Measurements from ENCODE around the gene HOMER3. TPM values are rescaled to one million over a fixed set of nuclear protein-coding genes. Genes with fewer than 3 reads are reported as not detected.

HOMER3 gene
- polyA plus RNA-seq, 1 donor from 2014 or later = 83.6 TPM

DNA sequence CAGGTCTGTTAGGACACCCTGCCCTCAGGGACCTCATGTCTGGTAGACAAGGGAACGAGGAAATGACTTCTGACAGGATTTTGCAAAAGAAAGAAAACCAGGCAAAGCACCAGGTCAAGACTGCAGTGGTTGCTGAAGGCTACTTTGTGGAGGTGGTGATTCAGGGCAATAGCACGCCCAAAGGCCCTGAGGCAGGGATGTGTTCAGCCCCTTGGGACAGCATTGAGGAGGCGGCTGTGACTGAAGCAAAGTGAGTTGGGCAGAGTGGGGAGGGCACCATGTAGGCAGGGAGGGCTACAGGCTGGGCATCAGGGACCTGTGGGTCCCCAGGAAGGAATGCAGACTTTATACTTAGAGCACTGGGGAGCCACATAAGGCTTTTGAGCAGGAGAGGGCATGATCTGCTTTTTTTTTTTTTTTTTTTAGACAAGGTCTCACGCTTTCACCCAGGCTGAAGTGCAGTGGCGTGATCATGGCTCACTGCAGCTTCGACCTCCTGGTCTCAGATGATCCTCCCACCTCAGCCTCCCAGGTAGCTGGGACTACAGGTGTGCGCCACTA, 10.8 kb upstream of the HOMER3 start:
- Histone ChIP-seq H4K20me1 (ENCODE audit: insufficient read depth) (no peaks in the 10 kb centered on the region), H3K4me2 (ENCODE audit: low read length) (no peak overlapping the region), H3K9me2 (ENCODE audit: insufficient read depth, low read length) (no peaks in the 10 kb centered on the region), H3K27me3 (ENCODE audit: insufficient read depth, low read depth, low read length) (no peaks in the 10 kb centered on the region), H3K36me3 (ENCODE audit: insufficient read depth, low read length) (no peaks in the 10 kb centered on the region), H3K4me3 (ENCODE audit: low read length) (no peak overlapping the region), H3F3A (ENCODE audit: insufficient read depth, low read length, poor library complexity, severe bottlenecking) (no peaks in the 10 kb centered on the region), H2AFZ (ENCODE audit: low read depth, low read length) (no peak overlapping the region), H3K9me3 (ENCODE audit: low read length) (no peaks in the 10 kb centered on the region), H3K27ac (ENCODE audit: low read length) (no peak overlapping the region), H3K9ac (ENCODE audit: low read length) (no peak overlapping the region), H3K79me2 (replicated peaks; ENCODE audit: insufficient read depth, low read length) (no peaks in the 10 kb centered on the region)
- no peak for TF ChIP-seq RAD21 (conservative IDR thresholded peaks at IDR 0.05)
- TF ChIP-seq MXI1 (conservative IDR thresholded peaks at IDR 0.05; ENCODE audit: poor library complexity, severe bottlenecking) = no peak
- TF ChIP-seq, protein P1, sequence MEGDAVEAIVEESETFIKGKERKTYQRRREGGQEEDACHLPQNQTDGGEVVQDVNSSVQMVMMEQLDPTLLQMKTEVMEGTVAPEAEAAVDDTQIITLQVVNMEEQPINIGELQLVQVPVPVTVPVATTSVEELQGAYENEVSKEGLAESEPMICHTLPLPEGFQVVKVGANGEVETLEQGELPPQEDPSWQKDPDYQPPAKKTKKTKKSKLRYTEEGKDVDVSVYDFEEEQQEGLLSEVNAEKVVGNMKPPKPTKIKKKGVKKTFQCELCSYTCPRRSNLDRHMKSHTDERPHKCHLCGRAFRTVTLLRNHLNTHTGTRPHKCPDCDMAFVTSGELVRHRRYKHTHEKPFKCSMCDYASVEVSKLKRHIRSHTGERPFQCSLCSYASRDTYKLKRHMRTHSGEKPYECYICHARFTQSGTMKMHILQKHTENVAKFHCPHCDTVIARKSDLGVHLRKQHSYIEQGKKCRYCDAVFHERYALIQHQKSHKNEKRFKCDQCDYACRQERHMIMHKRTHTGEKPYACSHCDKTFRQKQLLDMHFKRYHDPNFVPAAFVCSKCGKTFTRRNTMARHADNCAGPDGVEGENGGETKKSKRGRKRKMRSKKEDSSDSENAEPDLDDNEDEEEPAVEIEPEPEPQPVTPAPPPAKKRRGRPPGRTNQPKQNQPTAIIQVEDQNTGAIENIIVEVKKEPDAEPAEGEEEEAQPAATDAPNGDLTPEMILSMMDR (IDR thresholded peaks at IDR 0.05; ENCODE audit: poor library complexity, severe bottlenecking) = no peak
- TF ChIP-seq, protein P2, sequence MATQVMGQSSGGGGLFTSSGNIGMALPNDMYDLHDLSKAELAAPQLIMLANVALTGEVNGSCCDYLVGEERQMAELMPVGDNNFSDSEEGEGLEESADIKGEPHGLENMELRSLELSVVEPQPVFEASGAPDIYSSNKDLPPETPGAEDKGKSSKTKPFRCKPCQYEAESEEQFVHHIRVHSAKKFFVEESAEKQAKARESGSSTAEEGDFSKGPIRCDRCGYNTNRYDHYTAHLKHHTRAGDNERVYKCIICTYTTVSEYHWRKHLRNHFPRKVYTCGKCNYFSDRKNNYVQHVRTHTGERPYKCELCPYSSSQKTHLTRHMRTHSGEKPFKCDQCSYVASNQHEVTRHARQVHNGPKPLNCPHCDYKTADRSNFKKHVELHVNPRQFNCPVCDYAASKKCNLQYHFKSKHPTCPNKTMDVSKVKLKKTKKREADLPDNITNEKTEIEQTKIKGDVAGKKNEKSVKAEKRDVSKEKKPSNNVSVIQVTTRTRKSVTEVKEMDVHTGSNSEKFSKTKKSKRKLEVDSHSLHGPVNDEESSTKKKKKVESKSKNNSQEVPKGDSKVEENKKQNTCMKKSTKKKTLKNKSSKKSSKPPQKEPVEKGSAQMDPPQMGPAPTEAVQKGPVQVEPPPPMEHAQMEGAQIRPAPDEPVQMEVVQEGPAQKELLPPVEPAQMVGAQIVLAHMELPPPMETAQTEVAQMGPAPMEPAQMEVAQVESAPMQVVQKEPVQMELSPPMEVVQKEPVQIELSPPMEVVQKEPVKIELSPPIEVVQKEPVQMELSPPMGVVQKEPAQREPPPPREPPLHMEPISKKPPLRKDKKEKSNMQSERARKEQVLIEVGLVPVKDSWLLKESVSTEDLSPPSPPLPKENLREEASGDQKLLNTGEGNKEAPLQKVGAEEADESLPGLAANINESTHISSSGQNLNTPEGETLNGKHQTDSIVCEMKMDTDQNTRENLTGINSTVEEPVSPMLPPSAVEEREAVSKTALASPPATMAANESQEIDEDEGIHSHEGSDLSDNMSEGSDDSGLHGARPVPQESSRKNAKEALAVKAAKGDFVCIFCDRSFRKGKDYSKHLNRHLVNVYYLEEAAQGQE (IDR thresholded peaks at IDR 0.05; ENCODE audit: borderline replicate concordance) = no peak
- no peak for TF ChIP-seq EZH2 (IDR thresholded peaks at IDR 0.05; ENCODE audit: borderline replicate concordance, insufficient read depth, low read length, poor library complexity, severe bottlenecking)
- TF ChIP-seq TAF1 (IDR thresholded peaks at IDR 0.05; ENCODE audit: low read depth) = no peak
- TF ChIP-seq SMC3 (conservative IDR thresholded peaks at IDR 0.05; ENCODE audit: poor library complexity) = no peak
- TF ChIP-seq POLR2AphosphoS5 (IDR thresholded peaks at IDR 0.05) = no peak
- no peak for TF ChIP-seq EP300 (conservative IDR thresholded peaks at IDR 0.05; ENCODE audit: poor library complexity, severe bottlenecking)

DNA sequence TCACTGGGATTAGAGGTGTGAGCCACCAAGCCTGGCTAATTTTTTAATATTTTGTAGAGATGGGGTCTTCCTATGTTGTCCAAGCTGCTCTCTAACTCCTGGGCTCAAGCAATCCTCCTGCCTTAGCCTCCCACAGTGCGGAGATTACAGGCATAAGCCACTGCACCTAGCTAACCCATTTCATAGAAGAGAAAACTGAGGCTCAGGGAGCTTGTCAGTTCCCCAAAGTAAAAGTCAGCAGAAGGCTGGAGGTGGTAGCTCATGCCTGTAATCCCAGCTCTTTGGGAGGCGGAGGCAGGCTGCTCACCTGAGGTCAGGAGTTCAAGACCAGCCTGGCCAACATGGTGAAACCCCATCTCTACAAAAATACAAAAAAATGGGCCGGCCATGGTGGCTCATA, 8.8 kb upstream of the HOMER3 start:
- Histone ChIP-seq H3K4me2 (ENCODE audit: low read length) (no peak overlapping the region), H2AFZ (ENCODE audit: low read depth, low read length) (no peak overlapping the region), H3K9me3 (ENCODE audit: low read length) (no peaks in the 10 kb centered on the region), H4K20me1 (ENCODE audit: insufficient read depth) (no peaks in the 10 kb centered on the region), H3K27me3 (ENCODE audit: insufficient read depth, low read depth, low read length) (no peaks in the 10 kb centered on the region), H3K9ac (ENCODE audit: low read length) (no peak overlapping the region), H3F3A (ENCODE audit: insufficient read depth, low read length, poor library complexity, severe bottlenecking) (no peaks in the 10 kb centered on the region), H3K36me3 (ENCODE audit: insufficient read depth, low read length) (no peaks in the 10 kb centered on the region), H3K79me2 (replicated peaks; ENCODE audit: insufficient read depth, low read length) (no peaks in the 10 kb centered on the region), H3K4me3 (ENCODE audit: low read length) (no peak overlapping the region), H3K9me2 (ENCODE audit: insufficient read depth, low read length) (no peaks in the 10 kb centered on the region), H3K27ac (ENCODE audit: low read length) (no peak overlapping the region)
- no peak for TF ChIP-seq TAF1 (IDR thresholded peaks at IDR 0.05; ENCODE audit: low read depth)
- TF ChIP-seq, protein P2 (IDR thresholded peaks at IDR 0.05; ENCODE audit: borderline replicate concordance) = no peak
- no peak for TF ChIP-seq EZH2 (IDR thresholded peaks at IDR 0.05; ENCODE audit: borderline replicate concordance, insufficient read depth, low read length, poor library complexity, severe bottlenecking)
- no peak for TF ChIP-seq EP300 (conservative IDR thresholded peaks at IDR 0.05; ENCODE audit: poor library complexity, severe bottlenecking)
- TF ChIP-seq, protein P1 (IDR thresholded peaks at IDR 0.05; ENCODE audit: poor library complexity, severe bottlenecking) = no peak
- no peak for TF ChIP-seq SMC3 (conservative IDR thresholded peaks at IDR 0.05; ENCODE audit: poor library complexity)
- TF ChIP-seq POLR2AphosphoS5 (IDR thresholded peaks at IDR 0.05) = no peak
- no peak for TF ChIP-seq MXI1 (conservative IDR thresholded peaks at IDR 0.05; ENCODE audit: poor library complexity, severe bottlenecking)
- no peak for TF ChIP-seq RAD21 (conservative IDR thresholded peaks at IDR 0.05)
